GM23338 (cell line): Measurements from ENCODE around the gene KLHDC7B.

ENCODE experiments used
- CREB1 ChIP-seq: fragments of 250-450 bp; sonication (Bioruptor Pico); IDR thresholded peaks from 2 replicates; pipeline ENCODE4 v1.5.0; 2020; ENCODE audit warnings: low read depth, mild to moderate bottlenecking, moderate library complexity
- ETS1 ChIP-seq: IDR thresholded peaks from 2 replicates; pipeline ENCODE4 v1.6.1; 2016; ENCODE audit warnings: antibody characterized with exemption
- EZH2 ChIP-seq: fragments of 200-600 bp; sonication (generic); IDR thresholded peaks from one replicate; pipeline ENCODE4 v1.8.0; 2017; ENCODE audit warnings: antibody characterized with exemption, mild to moderate bottlenecking, low read depth; ENCODE audit not compliant: unreplicated experiment
- EZH2phosphoT487 ChIP-seq: fragments of 200-600 bp; sonication (generic); IDR thresholded peaks from one replicate; pipeline ENCODE4 v1.8.1; 2018; ENCODE audit warnings: antibody characterized with exemption; ENCODE audit not compliant: unreplicated experiment
- JUNB ChIP-seq: IDR thresholded peaks from one replicate; pipeline ENCODE4 v1.6.1; 2016; ENCODE audit warnings: antibody characterized with exemption; ENCODE audit not compliant: unreplicated experiment
- POLR2AphosphoS5 ChIP-seq: IDR thresholded peaks from 2 replicates; pipeline ENCODE4 v1.6.1; 2016; ENCODE audit warnings: antibody characterized with exemption, low read depth
- STAT1 ChIP-seq: IDR thresholded peaks from one replicate; pipeline ENCODE4 v1.6.1; 2016; ENCODE audit warnings: antibody characterized with exemption; ENCODE audit not compliant: unreplicated experiment
- ZNF114 ChIP-seq: fragments of 250-450 bp; sonication (Bioruptor Pico); IDR thresholded peaks from 2 replicates; pipeline ENCODE4 v1.5.0; 2020; ENCODE audit warnings: mild to moderate bottlenecking, moderate library complexity
- ZNF331 ChIP-seq: fragments of 250-450 bp; sonication (Bioruptor Pico); IDR thresholded peaks from 2 replicates; pipeline ENCODE4 v1.5.0; 2020; ENCODE audit warnings: low read depth, mild to moderate bottlenecking, moderate library complexity
- TF ChIP-seq, protein P1 (sequence below), 2 experiments: fragments of 200-600 bp in 1 of 2; sonication (generic) in 1 of 2; conservative IDR thresholded peaks; 2 replicates each; pipeline versions ENCODE4 v1.5.1 to v1.6.1; 2016 to 2017; ENCODE audit warnings: antibody characterized with exemption in 2 of 2, low read depth in 2 of 2, mild to moderate bottlenecking in 2 of 2, moderate library complexity in 1 of 2
- TF ChIP-seq, protein P2 (sequence below): IDR thresholded peaks from one replicate; pipeline ENCODE4 v1.6.1; 2018; ENCODE audit warnings: antibody characterized with exemption; ENCODE audit not compliant: unreplicated experiment

GRCh38 chr22:50563413-50564160 is 17.9 kb downstream of the KLHDC7B start:
- TF ChIP-seq CREB1 (no peak), EZH2phosphoT487 (no peak), POLR2AphosphoS5 (no peak), EZH2 (no peak), ZNF114 (no peak), STAT1 (no peak), ETS1 (no peak), ZNF331 (CRISPR knock-in tag) (no peak), JUNB (no peak)
- TF ChIP-seq, protein P1, sequence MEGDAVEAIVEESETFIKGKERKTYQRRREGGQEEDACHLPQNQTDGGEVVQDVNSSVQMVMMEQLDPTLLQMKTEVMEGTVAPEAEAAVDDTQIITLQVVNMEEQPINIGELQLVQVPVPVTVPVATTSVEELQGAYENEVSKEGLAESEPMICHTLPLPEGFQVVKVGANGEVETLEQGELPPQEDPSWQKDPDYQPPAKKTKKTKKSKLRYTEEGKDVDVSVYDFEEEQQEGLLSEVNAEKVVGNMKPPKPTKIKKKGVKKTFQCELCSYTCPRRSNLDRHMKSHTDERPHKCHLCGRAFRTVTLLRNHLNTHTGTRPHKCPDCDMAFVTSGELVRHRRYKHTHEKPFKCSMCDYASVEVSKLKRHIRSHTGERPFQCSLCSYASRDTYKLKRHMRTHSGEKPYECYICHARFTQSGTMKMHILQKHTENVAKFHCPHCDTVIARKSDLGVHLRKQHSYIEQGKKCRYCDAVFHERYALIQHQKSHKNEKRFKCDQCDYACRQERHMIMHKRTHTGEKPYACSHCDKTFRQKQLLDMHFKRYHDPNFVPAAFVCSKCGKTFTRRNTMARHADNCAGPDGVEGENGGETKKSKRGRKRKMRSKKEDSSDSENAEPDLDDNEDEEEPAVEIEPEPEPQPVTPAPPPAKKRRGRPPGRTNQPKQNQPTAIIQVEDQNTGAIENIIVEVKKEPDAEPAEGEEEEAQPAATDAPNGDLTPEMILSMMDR (conservative IDR thresholded peaks at IDR 0.05; ENCODE audit: low read depth in 2 of 2), result no peak
- TF ChIP-seq, protein P2, sequence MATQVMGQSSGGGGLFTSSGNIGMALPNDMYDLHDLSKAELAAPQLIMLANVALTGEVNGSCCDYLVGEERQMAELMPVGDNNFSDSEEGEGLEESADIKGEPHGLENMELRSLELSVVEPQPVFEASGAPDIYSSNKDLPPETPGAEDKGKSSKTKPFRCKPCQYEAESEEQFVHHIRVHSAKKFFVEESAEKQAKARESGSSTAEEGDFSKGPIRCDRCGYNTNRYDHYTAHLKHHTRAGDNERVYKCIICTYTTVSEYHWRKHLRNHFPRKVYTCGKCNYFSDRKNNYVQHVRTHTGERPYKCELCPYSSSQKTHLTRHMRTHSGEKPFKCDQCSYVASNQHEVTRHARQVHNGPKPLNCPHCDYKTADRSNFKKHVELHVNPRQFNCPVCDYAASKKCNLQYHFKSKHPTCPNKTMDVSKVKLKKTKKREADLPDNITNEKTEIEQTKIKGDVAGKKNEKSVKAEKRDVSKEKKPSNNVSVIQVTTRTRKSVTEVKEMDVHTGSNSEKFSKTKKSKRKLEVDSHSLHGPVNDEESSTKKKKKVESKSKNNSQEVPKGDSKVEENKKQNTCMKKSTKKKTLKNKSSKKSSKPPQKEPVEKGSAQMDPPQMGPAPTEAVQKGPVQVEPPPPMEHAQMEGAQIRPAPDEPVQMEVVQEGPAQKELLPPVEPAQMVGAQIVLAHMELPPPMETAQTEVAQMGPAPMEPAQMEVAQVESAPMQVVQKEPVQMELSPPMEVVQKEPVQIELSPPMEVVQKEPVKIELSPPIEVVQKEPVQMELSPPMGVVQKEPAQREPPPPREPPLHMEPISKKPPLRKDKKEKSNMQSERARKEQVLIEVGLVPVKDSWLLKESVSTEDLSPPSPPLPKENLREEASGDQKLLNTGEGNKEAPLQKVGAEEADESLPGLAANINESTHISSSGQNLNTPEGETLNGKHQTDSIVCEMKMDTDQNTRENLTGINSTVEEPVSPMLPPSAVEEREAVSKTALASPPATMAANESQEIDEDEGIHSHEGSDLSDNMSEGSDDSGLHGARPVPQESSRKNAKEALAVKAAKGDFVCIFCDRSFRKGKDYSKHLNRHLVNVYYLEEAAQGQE, result no peak
